Right atrium auricular region (tissue), 2 donors: ENCODE results near the gene SPATA25. TPM values are rescaled to one million over a fixed set of nuclear protein-coding genes. Genes with fewer than 3 reads are reported as not detected.

ENCODE experiments used
- DNase-seq: peaks from one replicate; pipeline ENCODE4 v3.0.0-alpha.2; 2019; ENCODE audit warnings: low spot score
- H3K27ac ChIP-seq, 2 donors: fragments of 200-600 bp; sonication (generic); 1 replicate in 1 of 2; 2 replicates in 1 of 2; pipeline ENCODE4 v1.5.1; 2016 to 2019
- H3K27me3 ChIP-seq, 2 donors: fragments of 200-600 bp; sonication (generic); one replicate each; pipeline versions ENCODE4 v1.5.1 to v1.6.0; 2017 to 2019
- H3K36me3 ChIP-seq: fragments of 200-600 bp; sonication (generic); one replicate; pipeline ENCODE4 v1.5.1; 2016
- H3K4me1 ChIP-seq, 2 donors: fragments of 200-600 bp; sonication (generic); one replicate each; pipeline versions ENCODE4 v1.5.1 to v1.6.0; 2017 to 2019
- H3K4me3 ChIP-seq, 2 donors: fragments of 200-600 bp; sonication (generic); 1 replicate in 1 of 2; 2 replicates in 1 of 2; pipeline ENCODE4 v1.5.1; 2017 to 2019; ENCODE audit warnings: mild to moderate bottlenecking in 1 of 2, moderate library complexity in 1 of 2
- H3K9me3 ChIP-seq, 2 donors: fragments of 200-600 bp; sonication (generic); one replicate each; pipeline ENCODE4 v1.5.1; 2019
- total RNA-seq, 2 donors: library from RNA; depleted of rRNA; stranded (reverse); fragments of >200 nt; gene quantifications; one replicate each; pipeline ENCODE4 v1.1.0, GENCODE V29; 2016
- TF ChIP-seq, protein P1 (sequence below), 2 donors: fragments of 200-600 bp; sonication (generic); IDR thresholded peaks; one replicate each; pipeline ENCODE4 v1.5.1; 2019; ENCODE audit warnings: antibody characterized with exemption in 2 of 2

Gene SPATA25
- total RNA-seq, 2 donors from 2014 or later = 1.1 to 1.4 TPM

DNA sequence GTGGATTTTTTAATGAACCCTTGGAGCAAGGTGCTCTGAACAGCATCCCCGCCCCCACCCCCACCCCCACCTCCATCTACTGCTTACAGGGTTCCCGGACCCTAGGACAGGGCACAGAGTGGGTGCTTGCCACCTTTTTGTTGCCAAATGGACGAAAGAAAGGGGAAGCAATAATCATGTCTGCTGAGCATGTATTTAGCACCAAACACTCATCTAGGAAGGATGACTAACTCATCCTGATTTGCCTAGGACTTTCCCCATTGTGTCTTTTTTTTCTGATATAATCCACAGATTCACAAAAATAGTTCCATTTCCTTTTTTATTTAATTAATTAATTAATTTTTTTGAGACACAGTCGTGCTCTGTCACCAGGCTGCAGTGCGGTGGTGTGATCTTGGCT, 25.7 kb upstream of the SPATA25 start:
- peaks cover 0 to 33% of the 10 kb centered on the region in 2 donors for H3K4me1 ChIP-seq
- TF ChIP-seq, protein P1, sequence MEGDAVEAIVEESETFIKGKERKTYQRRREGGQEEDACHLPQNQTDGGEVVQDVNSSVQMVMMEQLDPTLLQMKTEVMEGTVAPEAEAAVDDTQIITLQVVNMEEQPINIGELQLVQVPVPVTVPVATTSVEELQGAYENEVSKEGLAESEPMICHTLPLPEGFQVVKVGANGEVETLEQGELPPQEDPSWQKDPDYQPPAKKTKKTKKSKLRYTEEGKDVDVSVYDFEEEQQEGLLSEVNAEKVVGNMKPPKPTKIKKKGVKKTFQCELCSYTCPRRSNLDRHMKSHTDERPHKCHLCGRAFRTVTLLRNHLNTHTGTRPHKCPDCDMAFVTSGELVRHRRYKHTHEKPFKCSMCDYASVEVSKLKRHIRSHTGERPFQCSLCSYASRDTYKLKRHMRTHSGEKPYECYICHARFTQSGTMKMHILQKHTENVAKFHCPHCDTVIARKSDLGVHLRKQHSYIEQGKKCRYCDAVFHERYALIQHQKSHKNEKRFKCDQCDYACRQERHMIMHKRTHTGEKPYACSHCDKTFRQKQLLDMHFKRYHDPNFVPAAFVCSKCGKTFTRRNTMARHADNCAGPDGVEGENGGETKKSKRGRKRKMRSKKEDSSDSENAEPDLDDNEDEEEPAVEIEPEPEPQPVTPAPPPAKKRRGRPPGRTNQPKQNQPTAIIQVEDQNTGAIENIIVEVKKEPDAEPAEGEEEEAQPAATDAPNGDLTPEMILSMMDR (IDR thresholded peaks at IDR 0.05) = no peak
- H3K4me3 ChIP-seq = no peak overlapping the region
- no peak for DNase-seq
- no peaks in the 10 kb centered on the region for H3K36me3 ChIP-seq
- H3K27me3 ChIP-seq = no peaks in the 10 kb centered on the region
- no peaks in the 10 kb centered on the region for H3K9me3 ChIP-seq
- H3K27ac ChIP-seq = peak overlapping the region; percentile 25 to 82

DNA sequence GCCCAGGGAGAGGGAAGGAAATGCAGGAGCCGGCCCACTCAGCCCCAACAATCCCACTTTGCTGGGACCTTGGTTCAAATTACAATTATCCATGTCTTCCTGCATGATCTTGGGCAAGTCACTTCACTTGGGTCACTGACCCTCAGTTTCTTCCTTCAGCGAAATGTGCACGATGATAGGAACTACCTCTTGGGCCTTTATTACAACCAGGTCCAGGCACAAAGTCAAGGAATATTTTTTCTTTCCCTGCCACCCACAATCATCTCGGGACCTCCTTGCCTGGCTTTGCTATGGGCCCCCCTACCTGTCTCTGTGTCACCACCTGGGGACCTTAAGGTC, 24.9 kb upstream of the SPATA25 start:
- Histone ChIP-seq H3K4me3 (peak overlapping the region; percentile 42 to 58), H3K9me3 (no peaks in the 10 kb centered on the region), H3K27ac (peak overlapping the region; percentile 82 to 88), H3K27me3 (no peaks in the 10 kb centered on the region), H3K36me3 (no peaks in the 10 kb centered on the region), H3K4me1 (peaks cover 0 to 31% of the 10 kb centered on the region in 2 donors)
- TF ChIP-seq, protein P1 (IDR thresholded peaks at IDR 0.05) = no peak
- DNase-seq = no peak

DNA sequence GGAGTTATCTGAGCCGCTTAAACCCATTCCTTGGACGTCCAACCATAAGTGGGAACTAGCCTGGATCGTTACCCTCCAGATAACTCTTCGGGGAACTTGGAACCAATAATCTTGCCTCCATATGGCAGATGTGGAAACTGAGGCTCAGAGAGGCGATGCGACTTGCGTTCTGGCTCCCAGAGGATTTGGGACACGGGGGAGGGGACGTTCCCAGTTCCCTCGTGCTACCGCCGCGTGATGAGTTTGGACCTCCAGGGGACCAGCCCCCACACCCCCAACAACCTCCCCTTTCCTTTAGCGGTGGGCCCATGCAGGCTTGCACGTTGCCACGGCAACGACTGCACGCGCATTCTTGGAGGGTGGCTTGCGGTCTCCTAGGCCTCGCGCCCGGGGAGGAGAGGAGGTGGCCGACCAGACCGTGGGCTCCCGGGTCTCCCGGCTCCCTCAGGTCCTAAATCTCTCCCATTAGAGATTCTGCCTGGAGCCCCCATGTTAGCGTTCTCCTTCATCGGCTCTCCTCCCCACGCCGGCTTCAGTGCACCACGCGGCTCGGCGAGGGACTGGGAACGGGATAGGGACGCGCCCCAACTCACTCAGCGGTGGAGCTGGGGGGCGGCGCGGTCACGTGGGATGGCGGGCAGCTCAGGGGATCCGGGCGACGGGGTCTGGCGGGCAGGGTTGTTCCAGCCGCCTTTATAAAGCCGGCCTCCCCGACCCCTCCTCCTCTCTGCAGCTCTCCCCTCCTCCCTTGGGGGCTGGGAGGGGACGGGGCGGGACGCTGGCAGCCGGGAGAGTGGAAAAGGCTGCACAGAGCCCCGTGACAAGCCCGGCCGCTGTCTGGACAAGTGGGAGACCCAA, 24.3 kb upstream of the SPATA25 start, which contains the start of gene PLTP:
TSS of gene PLTP (minus strand) at position 670 of the 858 bp plus-strand sequence. CDS start 703 bp downstream, outside the sequence.
- Histone ChIP-seq H3K4me3 (peak within 1 kb of the TSS; percentile 42 to 58), H3K4me1 (peaks cover 0 to 31% of the 10 kb centered on the region in 2 donors), H3K27me3 (no peaks in the 10 kb centered on the region), H3K27ac (peak within 1 kb of the TSS; percentile 82 to 88), H3K9me3 (no peaks in the 10 kb centered on the region), H3K36me3 (no peaks in the 10 kb centered on the region)
- TF ChIP-seq, protein P1 (IDR thresholded peaks at IDR 0.05) = no peak
- DNase-seq = peak; percentile 85

DNA sequence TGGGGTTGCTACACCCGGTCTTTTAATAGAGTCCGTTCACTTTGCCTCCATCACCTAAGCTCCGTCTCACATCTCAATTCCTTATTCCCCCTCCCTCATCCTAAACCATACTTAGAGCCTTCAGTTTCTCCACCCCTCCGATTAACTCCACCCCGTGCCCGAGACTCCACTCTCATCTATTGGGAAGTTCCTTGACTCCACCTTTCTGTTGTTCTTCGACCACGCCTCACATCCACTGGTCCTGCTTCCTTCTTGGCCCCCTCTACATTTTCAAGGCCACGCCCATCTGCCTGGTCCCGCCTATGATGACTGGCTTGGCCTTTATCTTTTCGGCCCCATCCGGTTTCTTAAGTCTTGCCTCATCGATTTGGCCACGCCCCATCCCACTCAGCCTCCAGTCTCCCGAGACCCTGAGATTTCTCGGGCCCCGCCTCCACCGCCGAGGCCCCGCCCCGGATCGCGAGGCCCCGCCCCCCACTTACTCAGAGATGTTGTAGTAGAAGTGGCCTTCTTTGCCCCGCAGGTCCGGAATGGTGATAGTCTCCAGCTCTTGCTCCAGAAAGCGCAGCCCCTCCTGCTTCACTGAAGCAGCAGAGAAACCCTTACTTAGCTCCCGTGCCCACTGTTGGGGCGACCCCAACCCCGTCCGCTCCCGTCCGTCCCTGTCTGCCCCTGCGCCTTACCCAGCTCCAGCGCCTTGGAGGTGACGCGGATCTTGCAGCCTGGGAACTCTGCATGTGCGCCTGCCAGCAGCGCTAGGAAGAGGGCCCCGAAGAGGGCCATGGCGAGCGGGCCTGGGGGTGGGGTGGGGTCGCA, 23.5 kb upstream of the SPATA25 start:
- H3K36me3 ChIP-seq = peaks cover 4% of the 10 kb centered on the region
- no peaks in the 10 kb centered on the region for H3K9me3 ChIP-seq
- peak; percentile 100 for DNase-seq
- TF ChIP-seq, protein P1 (IDR thresholded peaks at IDR 0.05) = no peak
- peak overlapping the region; percentile 82 to 88 for H3K27ac ChIP-seq
- H3K4me3 ChIP-seq = peak overlapping the region; percentile 42 to 58
- H3K27me3 ChIP-seq = no peaks in the 10 kb centered on the region
- H3K4me1 ChIP-seq = peaks cover 0 to 31% of the 10 kb centered on the region in 2 donors

DNA sequence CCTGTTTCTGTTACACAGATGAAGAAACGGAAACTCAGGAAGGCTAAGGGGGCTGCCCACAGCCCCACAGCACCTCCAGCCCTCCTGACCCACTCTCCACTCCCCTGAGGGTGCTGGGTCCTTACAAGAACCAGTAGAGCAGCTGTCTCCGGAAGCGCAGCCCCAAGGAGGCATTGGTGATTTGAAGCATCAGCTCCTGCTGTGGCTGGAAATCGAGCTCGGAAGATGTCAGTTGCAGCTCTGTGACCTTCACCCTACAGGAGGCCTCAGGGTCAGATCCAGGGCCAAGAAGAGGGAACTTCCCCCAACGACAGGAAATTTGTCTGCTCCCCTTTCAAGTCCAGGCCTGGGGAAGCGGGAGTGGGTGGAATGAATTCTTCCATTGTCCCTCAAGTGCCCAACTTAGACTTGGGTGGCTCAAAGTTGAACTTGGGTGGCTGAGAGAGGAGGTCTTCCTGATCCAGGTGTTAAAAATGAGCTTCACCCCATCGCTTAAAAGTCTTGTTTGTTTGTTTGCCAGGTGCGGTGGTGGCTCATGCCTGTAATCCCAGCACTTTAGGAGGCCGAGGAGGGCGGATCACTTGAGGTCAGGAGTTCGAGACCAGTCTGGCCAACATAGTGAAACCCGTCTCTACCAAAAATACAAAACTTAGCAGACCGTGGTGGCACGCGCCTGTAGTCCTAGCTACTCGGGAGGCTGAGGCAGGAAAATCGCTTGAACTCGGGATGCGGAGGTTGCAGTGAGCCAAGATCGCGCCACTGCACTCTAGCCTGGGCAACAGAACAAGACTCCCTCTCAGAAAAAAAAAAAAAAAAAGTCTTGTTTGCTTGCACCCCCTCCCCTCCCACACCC, 22.6 kb upstream of the SPATA25 start:
- TF ChIP-seq, protein P1 (IDR thresholded peaks at IDR 0.05) = no peak
- peaks cover 0 to 31% of the 10 kb centered on the region in 2 donors for H3K4me1 ChIP-seq

More for the DNA sequence above, 22.6 kb upstream of the SPATA25 start:
- peak overlapping the region; percentile 17 to 82 for H3K27ac ChIP-seq
- H3K4me3 ChIP-seq = peak overlapping the region; percentile 42 to 58
- H3K27me3 ChIP-seq = no peaks in the 10 kb centered on the region
- peaks cover 6% of the 10 kb centered on the region for H3K36me3 ChIP-seq
- H3K9me3 ChIP-seq = no peaks in the 10 kb centered on the region
- DNase-seq = no peak
